Hepatocyte (in vitro differentiated cells): Measurements from ENCODE around the gene ZNF219. TPM values are rescaled to one million over a fixed set of nuclear protein-coding genes. Genes with fewer than 3 reads are reported as not detected.

ENCODE experiments used
- DNase-seq: peaks from one replicate; pipeline ENCODE4 v3.0.0-alpha.2; 2016; ENCODE audit warnings: low spot score
- H2AFZ ChIP-seq: fragments of 200-600 bp; sonication (generic); 2 replicates; pipeline ENCODE4 v1.6.0; 2016; ENCODE audit warnings: antibody characterized with exemption, mild to moderate bottlenecking
- H3K27ac ChIP-seq: fragments of 200-600 bp; sonication (generic); 2 replicates; pipeline ENCODE4 v1.5.1; 2016; ENCODE audit warnings: mild to moderate bottlenecking
- H3K27me3 ChIP-seq: fragments of 200-600 bp; sonication (generic); 2 replicates; pipeline ENCODE4 v1.6.1; 2016
- H3K36me3 ChIP-seq: fragments of 200-600 bp; sonication (generic); replicated peaks from 2 replicates; pipeline ENCODE4 v1.5.1; 2016; ENCODE audit warnings: low read depth; ENCODE audit not compliant: insufficient read depth
- H3K4me1 ChIP-seq: fragments of 200-600 bp; sonication (generic); 2 replicates; pipeline ENCODE4 v1.5.1; 2016; ENCODE audit warnings: mild to moderate bottlenecking, moderate library complexity; ENCODE audit not compliant: insufficient read depth
- H3K4me2 ChIP-seq: fragments of 200-600 bp; sonication (generic); 2 replicates; pipeline ENCODE4 v1.6.0; 2016
- H3K4me3 ChIP-seq: fragments of 200-600 bp; sonication (generic); 2 replicates; pipeline ENCODE4 v1.5.1; 2016; ENCODE audit warnings: mild to moderate bottlenecking
- H3K79me2 ChIP-seq: fragments of 200-600 bp; sonication (generic); 2 replicates; pipeline ENCODE4 v1.6.0; 2017; ENCODE audit warnings: mild to moderate bottlenecking
- H3K9me2 ChIP-seq: fragments of 200-600 bp; sonication (generic); replicated peaks from 2 replicates; pipeline ENCODE4 v1.6.0; 2017; ENCODE audit warnings: mild to moderate bottlenecking; ENCODE audit not compliant: insufficient read depth
- H3K9me3 ChIP-seq: fragments of 200-600 bp; sonication (generic); 2 replicates; pipeline ENCODE4 v1.5.1; 2016; ENCODE audit warnings: low read depth, mild to moderate bottlenecking
- H4K20me1 ChIP-seq: fragments of 200-600 bp; sonication (generic); 2 replicates; pipeline ENCODE4 v1.6.0; 2016; ENCODE audit warnings: mild to moderate bottlenecking; ENCODE audit not compliant: insufficient read depth, poor library complexity, severe bottlenecking
- EZH2 ChIP-seq: fragments of 200-600 bp; sonication (generic); IDR thresholded peaks from 2 replicates; pipeline ENCODE4 v1.6.1; 2016; ENCODE audit warnings: antibody characterized with exemption, mild to moderate bottlenecking, borderline replicate concordance
- EZH2phosphoT487 ChIP-seq: fragments of 200-600 bp; sonication (generic); IDR thresholded peaks from one replicate; pipeline ENCODE4 v1.6.1; 2018; ENCODE audit warnings: antibody characterized with exemption, mild to moderate bottlenecking, low read depth, moderate library complexity; ENCODE audit not compliant: unreplicated experiment, severe bottlenecking
- WGBS: methylation state at CpG from one replicate; pipeline ENCODE4 v1.1.6; 2016; ENCODE audit warnings: low lambda C conversion rate; ENCODE audit errors: missing lambda C conversion rate; 5-methylcytosine and 5-hydroxymethylcytosine counted together
- polyA plus RNA-seq: library from polyadenylated mRNA; unstranded; fragments of >200 nt; fragmentation: Nextera tagmentation; extraction: Ambion mirVana; gene quantifications from 2 replicates; pipeline ENCODE4 v1.2.1, GENCODE V29; 2016
- total RNA-seq: library from RNA; depleted of rRNA; stranded (reverse); fragments of >200 nt; gene quantifications from 2 replicates; pipeline ENCODE4 v1.2.3, GENCODE V29; 2014
- TF ChIP-seq, protein P1 (sequence below): fragments of 200-600 bp; sonication (generic); IDR thresholded peaks from 2 replicates; pipeline ENCODE4 v1.5.1; 2016; ENCODE audit warnings: antibody characterized with exemption, mild to moderate bottlenecking; ENCODE audit not compliant: poor library complexity

ZNF219 gene
- total and polyA plus RNA-seq, 2 experiments from 2014 or later, result 25.1 to 29.5 TPM

DNA sequence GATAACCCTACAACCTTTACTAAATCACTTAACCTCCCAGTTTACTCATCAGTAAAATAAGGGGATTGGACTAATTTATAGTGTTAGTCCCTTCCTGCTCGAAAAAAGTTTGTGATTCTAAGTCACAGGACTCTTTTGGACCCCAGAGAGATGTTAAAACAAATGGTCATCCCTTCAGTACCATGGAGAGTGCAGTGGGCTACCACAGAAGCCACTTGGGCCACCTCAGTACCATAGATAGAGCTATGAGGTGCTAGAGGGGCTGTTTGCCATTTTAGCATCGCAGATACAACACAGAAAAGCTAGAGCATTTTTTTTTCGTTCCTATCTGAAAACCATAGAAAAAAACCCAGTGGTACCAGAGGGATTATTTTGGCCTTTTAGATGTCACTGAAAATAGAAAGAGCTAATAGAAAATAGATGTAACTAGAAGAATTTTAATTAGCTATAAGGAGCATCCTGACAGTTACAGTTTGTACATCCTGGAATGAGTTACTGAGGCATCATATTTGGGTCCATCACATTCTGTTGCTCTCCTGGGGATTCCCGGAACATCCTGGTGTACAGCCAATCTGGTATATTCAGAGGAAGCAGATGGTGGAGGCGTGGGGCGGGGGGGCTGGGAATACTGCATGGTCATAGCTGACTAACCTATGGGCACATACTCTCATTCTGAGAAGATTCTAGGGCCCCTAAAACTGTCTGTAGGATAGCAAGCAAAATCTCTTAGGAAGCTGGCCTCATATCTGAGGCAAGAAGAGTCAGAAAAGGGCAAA is 2.8 kb downstream of the ZNF219 start:
- no peaks in the 10 kb centered on the region for H3K9me2 ChIP-seq
- no peaks in the 10 kb centered on the region for H3K27me3 ChIP-seq
- H3K36me3 ChIP-seq, result no peaks in the 10 kb centered on the region
- peaks cover 57% of the 10 kb centered on the region for H3K79me2 ChIP-seq
- H3K9me3 ChIP-seq, result no peaks in the 10 kb centered on the region
- no peak overlapping the region for H3K4me3 ChIP-seq
- no peak for DNase-seq
- H2AFZ ChIP-seq, result no peak overlapping the region
- H3K4me2 ChIP-seq, result peak overlapping the region; percentile 68
- WGBS, result 93% methylated on average over 6 of the region's 6 CpGs
- H3K4me1 ChIP-seq, result peaks cover 31% of the 10 kb centered on the region
- H3K27ac ChIP-seq, result peak overlapping the region; percentile 14
- no peak for TF ChIP-seq EZH2
- no peak for TF ChIP-seq EZH2phosphoT487
- TF ChIP-seq, protein P1, sequence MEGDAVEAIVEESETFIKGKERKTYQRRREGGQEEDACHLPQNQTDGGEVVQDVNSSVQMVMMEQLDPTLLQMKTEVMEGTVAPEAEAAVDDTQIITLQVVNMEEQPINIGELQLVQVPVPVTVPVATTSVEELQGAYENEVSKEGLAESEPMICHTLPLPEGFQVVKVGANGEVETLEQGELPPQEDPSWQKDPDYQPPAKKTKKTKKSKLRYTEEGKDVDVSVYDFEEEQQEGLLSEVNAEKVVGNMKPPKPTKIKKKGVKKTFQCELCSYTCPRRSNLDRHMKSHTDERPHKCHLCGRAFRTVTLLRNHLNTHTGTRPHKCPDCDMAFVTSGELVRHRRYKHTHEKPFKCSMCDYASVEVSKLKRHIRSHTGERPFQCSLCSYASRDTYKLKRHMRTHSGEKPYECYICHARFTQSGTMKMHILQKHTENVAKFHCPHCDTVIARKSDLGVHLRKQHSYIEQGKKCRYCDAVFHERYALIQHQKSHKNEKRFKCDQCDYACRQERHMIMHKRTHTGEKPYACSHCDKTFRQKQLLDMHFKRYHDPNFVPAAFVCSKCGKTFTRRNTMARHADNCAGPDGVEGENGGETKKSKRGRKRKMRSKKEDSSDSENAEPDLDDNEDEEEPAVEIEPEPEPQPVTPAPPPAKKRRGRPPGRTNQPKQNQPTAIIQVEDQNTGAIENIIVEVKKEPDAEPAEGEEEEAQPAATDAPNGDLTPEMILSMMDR, result no peak
- H4K20me1 ChIP-seq, result peaks cover 11% of the 10 kb centered on the region

DNA sequence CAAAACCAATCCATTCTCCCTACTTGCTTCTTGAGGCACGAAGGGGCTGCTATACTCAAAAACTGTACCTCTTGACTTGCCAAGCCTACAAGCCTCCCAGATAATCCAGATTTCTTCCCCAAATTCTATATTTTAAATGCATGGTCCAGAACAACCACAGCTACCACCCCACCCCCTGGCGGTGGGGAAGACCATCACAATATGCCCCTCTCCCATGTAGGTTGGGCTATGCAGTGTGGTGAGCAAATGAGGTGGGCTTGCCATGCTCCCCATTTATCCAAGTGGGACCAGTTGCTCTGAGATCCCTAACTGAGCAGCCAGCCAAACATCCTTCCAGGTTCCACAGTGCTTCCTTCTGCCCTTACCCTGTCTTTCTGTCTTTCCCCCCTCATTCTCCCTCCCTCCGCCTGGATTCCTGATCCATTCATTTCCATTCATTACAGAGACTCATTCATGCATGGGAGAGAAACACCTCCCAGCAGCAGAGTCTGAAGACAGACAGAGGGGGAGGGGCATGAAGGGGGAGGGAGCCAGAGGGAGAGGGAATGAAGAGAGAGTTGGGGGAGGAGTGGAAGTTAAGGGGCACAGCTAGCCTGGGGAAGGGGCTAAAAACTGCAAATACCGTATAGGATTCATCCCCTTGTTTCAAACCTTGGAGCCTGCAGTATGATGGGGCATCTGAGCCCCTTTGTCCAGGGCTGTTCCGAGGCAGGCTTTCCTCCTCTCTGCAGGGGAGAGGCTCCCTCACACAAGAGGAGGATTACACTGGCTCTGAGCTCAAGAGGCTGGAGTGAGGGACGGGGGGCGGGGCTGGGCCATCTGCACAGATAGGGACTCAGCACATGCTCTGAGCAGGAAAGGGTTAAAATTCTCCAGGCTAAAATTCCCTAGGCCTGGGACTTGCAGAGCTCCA is 4.4 kb downstream of the ZNF219 start:
- Histone ChIP-seq H3K79me2 (peaks cover 42% of the 10 kb centered on the region), H3K4me1 (peaks cover 21% of the 10 kb centered on the region), H3K36me3 (no peaks in the 10 kb centered on the region), H3K9me2 (no peaks in the 10 kb centered on the region), H3K27me3 (no peaks in the 10 kb centered on the region), H4K20me1 (peaks cover 11% of the 10 kb centered on the region), H3K27ac (peak overlapping the region; percentile 1), H3K4me2 (peak overlapping the region; percentile 58), H3K9me3 (no peaks in the 10 kb centered on the region), H2AFZ (no peak overlapping the region), H3K4me3 (no peak overlapping the region)
- WGBS, result 29% methylated on average over 6 of the region's 7 CpGs
- TF ChIP-seq EZH2phosphoT487, result no peak
- TF ChIP-seq, protein P1, result peak; percentile 13
- TF ChIP-seq EZH2, result no peak
- peak; percentile 61 for DNase-seq

DNA sequence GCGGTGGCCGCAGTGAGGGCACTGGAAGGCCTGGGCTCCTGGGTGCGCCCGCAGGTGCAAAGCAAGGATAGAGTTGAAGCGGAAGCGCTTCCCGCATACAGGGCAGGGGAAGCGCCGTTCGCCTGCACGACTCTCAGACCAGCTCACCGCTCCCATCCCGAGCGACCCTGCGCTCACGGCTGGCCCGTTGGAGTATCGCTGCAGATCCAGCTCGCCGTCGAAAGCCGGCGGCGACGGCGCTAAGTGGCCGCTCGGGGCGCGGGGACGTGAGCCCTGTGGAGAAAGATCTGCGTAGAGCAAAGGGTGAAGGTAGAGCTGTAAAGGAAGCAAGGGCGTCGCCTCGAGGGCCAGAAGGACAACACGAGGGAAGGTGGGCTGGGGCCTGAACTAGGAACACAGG is 5.4 kb downstream of the ZNF219 start:
- no peak overlapping the region for H3K4me2 ChIP-seq
- H4K20me1 ChIP-seq, result peaks cover 11% of the 10 kb centered on the region
- H3K9me2 ChIP-seq, result no peaks in the 10 kb centered on the region
- no peaks in the 10 kb centered on the region for H3K9me3 ChIP-seq
- H2AFZ ChIP-seq, result no peak overlapping the region
- no peak for TF ChIP-seq EZH2
- TF ChIP-seq EZH2phosphoT487, result no peak
- H3K4me3 ChIP-seq, result no peak overlapping the region
- H3K27me3 ChIP-seq, result no peaks in the 10 kb centered on the region
- peaks cover 41% of the 10 kb centered on the region for H3K79me2 ChIP-seq
- no peaks in the 10 kb centered on the region for H3K36me3 ChIP-seq
- peaks cover 18% of the 10 kb centered on the region for H3K4me1 ChIP-seq
- DNase-seq, result no peak
- no peak overlapping the region for H3K27ac ChIP-seq
- WGBS, result 89% methylated on average over 32 of the region's 36 CpGs
